PFSK-1 (cell line): ENCODE results near the gene NUDCD3.

Experiments
- FOXP2 ChIP-seq: optimal IDR thresholded peaks from 2 replicates; pipeline ENCODE3; 2011; ENCODE audit warnings: borderline replicate concordance, control low read depth, inconsistent platforms; ENCODE audit not compliant: insufficient read depth; ENCODE audit errors: extremely low read length, extremely low read depth
- POLR2AphosphoS5 ChIP-seq: IDR thresholded peaks from 2 replicates; pipeline ENCODE4 v1.6.1; 2012; ENCODE audit warnings: low read depth, mild to moderate bottlenecking, control low read depth, low read length, moderate library complexity
- SIN3A ChIP-seq: IDR thresholded peaks from 2 replicates; pipeline ENCODE4 v1.6.1; 2012; ENCODE audit warnings: mild to moderate bottlenecking, low read length, moderate library complexity, borderline replicate concordance; ENCODE audit not compliant: insufficient read depth
- TAF1 ChIP-seq: IDR thresholded peaks from 2 replicates; pipeline ENCODE4 v1.6.1; 2012; ENCODE audit warnings: low read length, control low read depth, borderline replicate concordance; ENCODE audit not compliant: insufficient read depth
- TF ChIP-seq, protein P1 (sequence below), 2 experiments: IDR thresholded peaks; 2 replicates each; pipeline versions ENCODE4 v1.6.1 to v1.8.0; 2011 to 2012; ENCODE audit warnings: low read depth in 2 of 2, low read length in 2 of 2, control low read depth in 1 of 2, inconsistent platforms in 1 of 2, mild to moderate bottlenecking in 1 of 2, moderate library complexity in 1 of 2; ENCODE audit not compliant: insufficient read depth in 1 of 2

NUDCD3 gene

DNA sequence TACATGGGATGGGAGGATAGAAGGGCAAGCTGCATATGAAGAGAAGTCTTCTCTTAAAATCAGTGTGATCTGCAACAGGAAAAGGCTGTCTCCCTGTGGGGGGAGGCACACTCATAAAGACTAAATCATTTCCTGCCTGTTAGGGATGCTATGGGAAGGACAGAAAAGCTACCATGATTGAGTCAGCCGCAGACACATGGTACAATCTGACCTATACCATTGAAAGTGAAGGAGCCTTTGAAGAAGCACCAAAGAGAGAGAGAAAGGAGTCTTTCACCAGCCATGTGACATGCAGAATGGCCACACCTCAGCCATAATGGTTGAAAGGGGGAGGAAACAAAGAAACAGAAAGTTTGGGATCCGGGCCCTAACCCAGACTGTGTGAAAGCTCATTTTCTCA lies 29.1 kb downstream of the NUDCD3 start:
- TF ChIP-seq, protein P1, sequence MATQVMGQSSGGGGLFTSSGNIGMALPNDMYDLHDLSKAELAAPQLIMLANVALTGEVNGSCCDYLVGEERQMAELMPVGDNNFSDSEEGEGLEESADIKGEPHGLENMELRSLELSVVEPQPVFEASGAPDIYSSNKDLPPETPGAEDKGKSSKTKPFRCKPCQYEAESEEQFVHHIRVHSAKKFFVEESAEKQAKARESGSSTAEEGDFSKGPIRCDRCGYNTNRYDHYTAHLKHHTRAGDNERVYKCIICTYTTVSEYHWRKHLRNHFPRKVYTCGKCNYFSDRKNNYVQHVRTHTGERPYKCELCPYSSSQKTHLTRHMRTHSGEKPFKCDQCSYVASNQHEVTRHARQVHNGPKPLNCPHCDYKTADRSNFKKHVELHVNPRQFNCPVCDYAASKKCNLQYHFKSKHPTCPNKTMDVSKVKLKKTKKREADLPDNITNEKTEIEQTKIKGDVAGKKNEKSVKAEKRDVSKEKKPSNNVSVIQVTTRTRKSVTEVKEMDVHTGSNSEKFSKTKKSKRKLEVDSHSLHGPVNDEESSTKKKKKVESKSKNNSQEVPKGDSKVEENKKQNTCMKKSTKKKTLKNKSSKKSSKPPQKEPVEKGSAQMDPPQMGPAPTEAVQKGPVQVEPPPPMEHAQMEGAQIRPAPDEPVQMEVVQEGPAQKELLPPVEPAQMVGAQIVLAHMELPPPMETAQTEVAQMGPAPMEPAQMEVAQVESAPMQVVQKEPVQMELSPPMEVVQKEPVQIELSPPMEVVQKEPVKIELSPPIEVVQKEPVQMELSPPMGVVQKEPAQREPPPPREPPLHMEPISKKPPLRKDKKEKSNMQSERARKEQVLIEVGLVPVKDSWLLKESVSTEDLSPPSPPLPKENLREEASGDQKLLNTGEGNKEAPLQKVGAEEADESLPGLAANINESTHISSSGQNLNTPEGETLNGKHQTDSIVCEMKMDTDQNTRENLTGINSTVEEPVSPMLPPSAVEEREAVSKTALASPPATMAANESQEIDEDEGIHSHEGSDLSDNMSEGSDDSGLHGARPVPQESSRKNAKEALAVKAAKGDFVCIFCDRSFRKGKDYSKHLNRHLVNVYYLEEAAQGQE (IDR thresholded peaks at IDR 0.05; ENCODE audit: insufficient read depth in 1 of 2, low read depth in 2 of 2, low read length in 2 of 2), result no peak
- TF ChIP-seq SIN3A (no peak), TAF1 (no peak), FOXP2 (no peak), POLR2AphosphoS5 (no peak)

DNA sequence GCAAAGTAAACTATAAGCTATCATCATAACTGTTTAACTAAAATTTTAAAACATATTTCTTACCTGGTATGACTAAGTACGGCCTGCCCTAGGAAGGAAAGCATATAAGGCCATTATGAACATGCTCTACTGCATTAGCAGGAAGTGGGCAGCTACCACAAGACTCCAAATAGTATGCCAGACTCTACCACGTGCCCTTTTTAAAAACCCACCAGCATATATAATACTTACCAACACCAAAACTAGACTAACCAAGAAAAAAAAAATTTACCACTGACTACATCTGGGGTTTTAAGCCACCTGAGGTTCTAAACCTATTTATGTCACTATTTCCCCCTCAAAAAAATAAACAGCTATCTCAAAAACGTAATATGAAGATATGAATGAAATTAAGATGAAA lies 30.1 kb downstream of the NUDCD3 start:
- no peak for TF ChIP-seq FOXP2

DNA sequence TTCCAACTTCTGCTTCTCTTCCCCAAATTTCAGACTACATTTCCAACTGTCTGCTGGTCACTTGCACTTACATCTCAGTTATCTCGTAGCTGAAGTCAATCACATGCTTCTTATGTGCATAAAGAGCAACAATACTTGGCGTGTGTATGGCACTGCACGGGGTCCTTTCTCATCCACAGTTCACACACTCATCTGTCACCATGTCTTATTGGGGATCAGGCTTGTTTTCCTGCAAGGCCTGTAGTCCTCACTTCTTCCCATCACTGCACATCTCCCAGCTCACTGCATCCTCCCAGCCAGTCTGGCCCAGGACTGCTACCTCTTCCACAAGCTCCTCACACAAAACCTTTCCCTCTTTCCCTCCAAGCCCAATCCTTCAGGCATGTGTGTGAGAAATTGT lies 35.3 kb downstream of the NUDCD3 start:
- TF ChIP-seq, protein P1 (IDR thresholded peaks at IDR 0.05; ENCODE audit: insufficient read depth in 1 of 2, low read depth in 2 of 2, low read length in 2 of 2), result no peak
- TF ChIP-seq TAF1, result no peak
- no peak for TF ChIP-seq SIN3A
- TF ChIP-seq FOXP2, result no peak
- no peak for TF ChIP-seq POLR2AphosphoS5

DNA sequence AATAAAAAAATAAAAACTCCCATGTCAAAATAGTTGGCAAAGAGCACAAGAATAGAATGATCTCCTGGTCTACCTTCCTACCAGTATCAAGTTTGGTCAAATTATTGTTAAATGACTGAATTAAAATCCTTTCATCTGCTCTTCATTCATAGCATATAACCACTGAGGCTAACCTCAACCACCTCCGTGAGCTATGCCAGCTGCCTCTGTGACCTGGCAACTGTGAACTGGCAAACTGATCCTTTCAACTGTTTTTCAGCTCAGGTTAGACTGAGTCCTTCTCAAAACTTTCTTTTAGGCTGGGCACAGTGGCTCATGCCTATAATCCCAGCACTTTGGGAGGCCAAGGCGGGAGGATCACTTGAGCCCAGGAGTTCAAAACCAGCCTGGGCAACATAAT lies 36.1 kb downstream of the NUDCD3 start:
- TF ChIP-seq, protein P1 (IDR thresholded peaks at IDR 0.05; ENCODE audit: insufficient read depth in 1 of 2, low read depth in 2 of 2, low read length in 2 of 2), result no peak

DNA sequence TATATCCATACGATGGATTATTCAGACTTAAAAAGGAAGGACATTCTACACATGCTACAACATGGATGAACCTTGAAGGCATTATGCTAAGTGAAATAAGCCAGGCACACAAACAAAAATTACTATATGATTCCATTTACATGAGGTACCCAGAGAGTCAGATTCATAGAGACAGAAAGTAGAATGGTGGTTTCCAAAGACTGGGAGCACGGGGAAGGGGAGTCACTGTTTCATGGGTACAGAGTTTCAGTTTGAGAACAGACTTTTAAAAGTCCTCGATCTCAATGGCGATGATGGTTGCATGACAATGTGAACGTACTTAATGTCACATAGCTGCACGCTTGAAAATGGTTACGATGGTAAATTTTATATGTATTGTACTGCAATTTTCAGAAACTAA lies 39.3 kb downstream of the NUDCD3 start:
- TF ChIP-seq SIN3A (no peak), FOXP2 (no peak), TAF1 (no peak), POLR2AphosphoS5 (no peak)
- TF ChIP-seq, protein P1 (IDR thresholded peaks at IDR 0.05; ENCODE audit: insufficient read depth in 1 of 2, low read depth in 2 of 2, low read length in 2 of 2), result no peak

DNA sequence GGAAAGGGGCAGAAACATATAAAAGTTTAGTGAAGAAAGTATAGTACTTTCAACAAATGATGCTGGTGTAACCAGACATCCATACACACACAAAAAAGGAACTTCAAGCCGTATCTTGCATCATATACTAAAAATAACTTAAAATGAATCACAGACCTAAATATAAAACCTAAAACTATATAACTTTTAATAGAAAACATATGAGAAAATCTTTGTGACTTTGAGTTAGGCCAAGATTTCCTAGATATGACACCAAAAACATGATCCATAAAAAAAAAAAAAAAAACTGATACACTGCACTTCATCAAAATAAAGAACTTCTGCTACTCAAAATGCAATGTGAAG lies 40.9 kb downstream of the NUDCD3 start:
- TF ChIP-seq SIN3A, result no peak
- TF ChIP-seq, protein P1 (IDR thresholded peaks at IDR 0.05; ENCODE audit: insufficient read depth in 1 of 2, low read depth in 2 of 2, low read length in 2 of 2), result no peak
- TF ChIP-seq TAF1, result no peak
- no peak for TF ChIP-seq FOXP2
- no peak for TF ChIP-seq POLR2AphosphoS5
